H1 (cell line): ENCODE results near the gene GADD45A. TPM values are rescaled to one million over a fixed set of nuclear protein-coding genes. Genes with fewer than 3 reads are reported as not detected.

ENCODE experiments used
- ATF3 ChIP-seq: IDR thresholded peaks from 2 replicates; pipeline ENCODE4 v1.6.1; 2011; ENCODE audit warnings: low read depth, mild to moderate bottlenecking, low read length; ENCODE audit not compliant: insufficient read depth
- EP300 ChIP-seq, 2 experiments: IDR thresholded peaks; 1 replicate in 1 of 2; 2 replicates in 1 of 2; pipeline ENCODE4 v1.6.1; 2011 to 2012; ENCODE audit warnings: low read depth in 2 of 2, low read length in 2 of 2, mild to moderate bottlenecking in 2 of 2, borderline replicate concordance in 1 of 2, inconsistent platforms in 1 of 2, moderate library complexity in 1 of 2
- polyA plus RNA-seq, 7 experiments: library from polyadenylated mRNA; depleted of rRNA in 3 of 7; stranded (reverse) in 5 of 7; unstranded in 2 of 7; fragments of >200 nt in 5 of 7; fragments of 200-250 nt in 2 of 7; gene quantifications; 1 replicate in 5 of 7; 2 replicates in 1 of 7; 4 replicates in 1 of 7; pipeline versions ENCODE4 v1.2.1 to v1.2.3, GENCODE V29; 2011 to 2013; ENCODE audit warnings: missing spikeins in 2 of 7, mixed read lengths in 2 of 7
- total RNA-seq: library from RNA; stranded (reverse); fragmentation: NEBNext Ultra II Directional; extraction: Animal tissue kit (Norgen Biotek cat#: 25700); gene quantifications from 2 replicates; pipeline ENCODE4 v1.2.1, GENCODE V29; 2021

The GADD45A gene
- total and polyA plus RNA-seq, 2 of the 8 experiments (the other 6 are each of a cell fraction or from before 2014, with no cell fraction given) = 7.6 to 15.6 TPM

GRCh38 chr1:67713057-67713846 is 28.3 kb downstream of the GADD45A start (continued):
- TF ChIP-seq ATF3 = no peak
- no peak for TF ChIP-seq EP300 (IDR thresholded peaks at IDR 0.05; ENCODE audit: borderline replicate concordance in 1 of 2, low read depth in 2 of 2, low read length in 2 of 2)
- TF ChIP-seq, all 59 proteins: peak for 0
